A549 treated with AZD2906 at 1 μM for 4 hours (cell line): ENCODE measurements around the gene OR8B4. TPM values are rescaled to one million over a fixed set of nuclear protein-coding genes. Genes with fewer than 3 reads are reported as not detected.

Source experiments
- total RNA-seq: library from RNA; stranded (reverse); fragments of 200-300 nt; extraction: Qiagen RNA extraction; gene quantifications from 5 replicates; pipeline ENCODE4 v1.2.3, GENCODE V29; 2022

OR8B4 gene, protein sequence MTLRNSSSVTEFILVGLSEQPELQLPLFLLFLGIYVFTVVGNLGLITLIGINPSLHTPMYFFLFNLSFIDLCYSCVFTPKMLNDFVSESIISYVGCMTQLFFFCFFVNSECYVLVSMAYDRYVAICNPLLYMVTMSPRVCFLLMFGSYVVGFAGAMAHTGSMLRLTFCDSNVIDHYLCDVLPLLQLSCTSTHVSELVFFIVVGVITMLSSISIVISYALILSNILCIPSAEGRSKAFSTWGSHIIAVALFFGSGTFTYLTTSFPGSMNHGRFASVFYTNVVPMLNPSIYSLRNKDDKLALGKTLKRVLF
- not detected in 5 replicates for total RNA-seq

DNA sequence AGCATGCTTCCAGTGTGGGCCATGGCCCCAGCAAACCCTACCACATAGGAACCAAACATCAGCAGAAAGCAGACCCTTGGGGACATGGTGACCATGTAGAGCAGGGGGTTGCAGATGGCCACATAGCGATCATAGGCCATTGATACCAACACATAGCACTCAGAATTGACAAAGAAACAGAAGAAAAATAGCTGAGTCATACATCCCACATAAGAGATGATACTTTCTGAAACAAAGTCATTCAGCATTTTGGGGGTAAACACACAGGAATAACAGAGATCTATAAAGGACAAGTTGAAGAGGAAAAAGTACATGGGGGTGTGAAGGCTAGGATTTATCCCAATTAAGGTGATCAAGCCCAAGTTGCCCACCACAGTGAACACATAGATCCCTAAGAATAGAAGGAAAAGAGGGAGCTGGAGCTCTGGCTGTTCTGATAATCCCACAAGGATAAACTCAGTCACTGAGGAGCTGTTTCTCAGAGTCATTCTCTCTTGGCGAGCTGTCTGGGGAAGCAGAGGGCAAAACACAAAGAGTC, at the start of gene OR8B4:
TSS of gene OR8B4 (minus strand) at position 488 of the 538 bp plus-strand sequence. CDS start at position 488, 0 bp downstream.

DNA sequence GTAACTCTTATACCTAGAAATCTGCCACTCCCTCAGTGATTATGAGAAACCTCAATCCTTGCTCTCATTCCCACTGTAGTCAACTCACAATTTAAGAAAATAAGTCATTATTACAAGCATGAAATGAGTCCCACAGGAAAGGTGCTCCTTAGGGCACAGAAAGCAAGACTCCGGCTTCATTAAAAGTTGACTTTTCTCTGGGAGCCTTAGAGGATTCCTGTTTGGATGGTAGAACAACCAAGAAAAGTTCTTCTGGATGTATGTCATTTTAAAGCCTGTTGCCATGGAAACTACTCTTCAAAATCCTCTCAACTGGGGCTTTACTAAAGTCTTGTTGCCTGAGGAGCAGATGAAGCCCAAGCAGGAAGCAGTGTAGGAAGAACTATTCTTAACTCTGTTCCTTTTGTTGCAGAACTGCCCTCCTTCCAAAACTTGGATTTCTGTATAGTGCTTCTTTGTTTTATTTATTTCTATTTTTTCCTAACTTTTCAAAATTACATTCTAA, 21.0 kb upstream of the OR8B4 start, which contains the start of gene OR8B8:
TSS of gene OR8B8 (minus strand) at position 51 of the 505 bp plus-strand sequence. CDS start 4,611 bp downstream, outside the sequence.

DNA sequence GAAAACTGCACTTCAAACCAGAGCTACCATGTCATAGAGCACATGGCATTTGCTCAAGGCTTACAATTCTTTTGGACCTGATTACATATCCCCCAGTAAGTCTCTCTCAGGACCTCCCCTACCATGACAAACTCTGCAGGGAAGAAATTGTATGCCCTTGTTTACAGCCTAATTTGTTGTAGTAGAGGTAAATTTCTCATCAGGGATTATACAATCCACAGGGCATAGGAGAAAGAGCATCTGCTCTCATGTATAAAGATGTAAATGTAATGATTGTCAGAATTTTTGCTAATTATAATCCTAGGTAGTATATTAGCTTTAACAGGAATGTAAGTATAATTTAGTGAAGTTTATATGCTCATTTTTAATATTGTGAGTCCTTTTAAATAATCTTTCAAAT, 25.7 kb downstream of the OR8B4 start, which contains the start of gene OR8B3:
TSS of gene OR8B3 (minus strand) at position 101 of the 400 bp plus-strand sequence. CDS start 1,673 bp downstream, outside the sequence.

DNA sequence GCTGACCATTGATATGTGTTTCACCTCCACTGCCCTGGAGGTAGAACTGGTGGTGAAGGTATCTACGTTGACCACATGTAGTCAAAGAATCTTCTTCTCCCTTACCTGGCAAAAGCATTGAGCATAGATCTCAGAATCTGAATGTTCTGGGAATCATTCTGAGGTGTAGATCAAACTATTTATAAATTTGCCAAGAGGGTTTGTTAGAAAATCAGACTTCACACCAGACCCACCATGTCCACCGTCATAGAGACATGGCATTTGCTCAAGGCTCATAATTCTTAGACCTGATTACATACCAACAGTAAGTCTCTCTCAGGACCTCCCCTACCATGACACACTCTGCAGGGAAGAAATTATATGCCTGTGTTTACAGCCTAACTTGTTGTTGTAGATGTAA, 40.3 kb downstream of the OR8B4 start, which contains the start of gene OR8B2:
TSS of gene OR8B2 (minus strand) at position 101 of the 400 bp plus-strand sequence. CDS start 1,156 bp downstream, outside the sequence.

Other genes with a start within 250 kb of the OR8B4 start
- gene OR10D3, start 241.5 kb downstream of the OR8B4 start, total RNA-seq: not detected in 5 replicates
- gene OR8G1, start 183.8 kb downstream of the OR8B4 start, total RNA-seq: not detected in 5 replicates
- not detected in 5 replicates for gene OR8G5, start 168.5 kb downstream of the OR8B4 start, total RNA-seq
- gene OR8D1, start 110.9 kb downstream of the OR8B4 start, total RNA-seq: not detected in 5 replicates
- gene OR8D2, start 104.7 kb downstream of the OR8B4 start, total RNA-seq: not detected in 5 replicates
- not detected in 5 replicates for gene OR8B2, start 40.4 kb downstream of the OR8B4 start, total RNA-seq
- not detected in 5 replicates for gene OR8B3, start 25.8 kb downstream of the OR8B4 start, total RNA-seq
- not detected in 5 replicates for gene OR8B8, start 20.8 kb upstream of the OR8B4 start, total RNA-seq
- gene OR8B12, start 118.8 kb upstream of the OR8B4 start, total RNA-seq: not detected in 5 replicates
- not detected in 5 replicates for gene OR8A1, start 145.1 kb upstream of the OR8B4 start, total RNA-seq
- gene PANX3, start 186.6 kb upstream of the OR8B4 start, total RNA-seq: not detected in 5 replicates
- 14.8 to 17.1 TPM (median 15.2 TPM) in 5 replicates for gene TBRG1, start 198.0 kb upstream of the OR8B4 start, total RNA-seq
- 12.8 to 15.0 TPM (median 14.6 TPM) in 5 replicates for gene SIAE, start 248.9 kb upstream of the OR8B4 start, total RNA-seq
- gene SPA17, start 249.0 kb upstream of the OR8B4 start, total RNA-seq: 16.2 to 28.7 TPM (median 17.9 TPM) in 5 replicates